B cell (primary cell): ENCODE data around the gene ALDOA.

Experiments used
- CTCF ChIP-seq: fragments of 200-600 bp; IDR thresholded peaks from one replicate; pipeline ENCODE4 v1.8.0; 2022; ENCODE audit warnings: antibody characterized with exemption, mild to moderate bottlenecking
- EZH2 ChIP-seq: IDR thresholded peaks from 2 replicates; pipeline ENCODE4 v1.6.1; 2012; ENCODE audit warnings: borderline replicate concordance, low read depth, mild to moderate bottlenecking, moderate library complexity, low read length; ENCODE audit not compliant: insufficient read depth, poor library complexity, severe bottlenecking

GRCh38 chr16:30030841-30031413 lies 34.6 kb upstream of the ALDOA start, which contains the start of gene TLCD3B:
- TF ChIP-seq CTCF (no peak), EZH2 (no peak)
